Sigmoid colon (tissue), 4 donors: ENCODE data around the gene PTRH2.

Source experiments
- EP300 ChIP-seq, 4 donors: sonication (generic); formaldehyde crosslinking; IDR thresholded peaks; one replicate each; pipeline ENCODE4 v1.6.1; 2017; ENCODE audit warnings: antibody characterized with exemption in 4 of 4
- POLR2A ChIP-seq, 2 donors: fragments of 450-650 bp; IDR thresholded peaks; one replicate each; pipeline ENCODE4 v1.6.1; 2016; ENCODE audit warnings: antibody characterized with exemption in 2 of 2, mild to moderate bottlenecking in 2 of 2, moderate library complexity in 2 of 2
- POLR2AphosphoS5 ChIP-seq, 4 donors: sonication (generic); formaldehyde crosslinking; IDR thresholded peaks; one replicate each; pipeline ENCODE4 v1.6.1; 2017; ENCODE audit warnings: antibody characterized with exemption in 4 of 4
- TF ChIP-seq, protein P1 (sequence below), 4 experiments: fragments of 450-650 bp in 3 of 4; fragments of 200-600 bp in 1 of 4; IDR thresholded peaks; one replicate each; pipeline ENCODE4 v1.5.1; 2016 to 2019; ENCODE audit warnings: antibody characterized with exemption in 4 of 4, mild to moderate bottlenecking in 3 of 4, moderate library complexity in 2 of 4

DNA sequence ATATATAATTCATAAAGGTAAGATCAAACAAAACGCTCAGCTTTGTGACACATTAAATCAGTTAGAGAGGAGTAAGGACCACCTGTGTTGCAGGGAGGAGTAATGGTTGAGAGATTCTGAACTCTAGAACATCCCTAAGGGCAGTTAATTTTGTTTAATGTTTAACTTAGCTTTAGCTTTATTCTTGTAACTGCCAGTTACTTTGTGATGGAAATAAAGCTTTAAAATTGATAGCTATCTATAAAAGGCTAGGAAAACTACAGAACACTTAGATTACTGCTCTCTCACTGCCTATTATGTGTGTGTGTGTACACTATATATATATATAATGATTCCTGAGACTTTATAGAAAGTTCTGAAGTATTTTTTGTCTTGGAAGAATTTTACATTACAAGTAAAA lies 37.8 kb downstream of the PTRH2 start:
- TF ChIP-seq, protein P1, sequence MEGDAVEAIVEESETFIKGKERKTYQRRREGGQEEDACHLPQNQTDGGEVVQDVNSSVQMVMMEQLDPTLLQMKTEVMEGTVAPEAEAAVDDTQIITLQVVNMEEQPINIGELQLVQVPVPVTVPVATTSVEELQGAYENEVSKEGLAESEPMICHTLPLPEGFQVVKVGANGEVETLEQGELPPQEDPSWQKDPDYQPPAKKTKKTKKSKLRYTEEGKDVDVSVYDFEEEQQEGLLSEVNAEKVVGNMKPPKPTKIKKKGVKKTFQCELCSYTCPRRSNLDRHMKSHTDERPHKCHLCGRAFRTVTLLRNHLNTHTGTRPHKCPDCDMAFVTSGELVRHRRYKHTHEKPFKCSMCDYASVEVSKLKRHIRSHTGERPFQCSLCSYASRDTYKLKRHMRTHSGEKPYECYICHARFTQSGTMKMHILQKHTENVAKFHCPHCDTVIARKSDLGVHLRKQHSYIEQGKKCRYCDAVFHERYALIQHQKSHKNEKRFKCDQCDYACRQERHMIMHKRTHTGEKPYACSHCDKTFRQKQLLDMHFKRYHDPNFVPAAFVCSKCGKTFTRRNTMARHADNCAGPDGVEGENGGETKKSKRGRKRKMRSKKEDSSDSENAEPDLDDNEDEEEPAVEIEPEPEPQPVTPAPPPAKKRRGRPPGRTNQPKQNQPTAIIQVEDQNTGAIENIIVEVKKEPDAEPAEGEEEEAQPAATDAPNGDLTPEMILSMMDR (IDR thresholded peaks at IDR 0.05): no peak
- TF ChIP-seq EP300 (IDR thresholded peaks at IDR 0.05): no peak
- no peak for TF ChIP-seq POLR2A (IDR thresholded peaks at IDR 0.05)
- TF ChIP-seq POLR2AphosphoS5 (IDR thresholded peaks at IDR 0.05): no peak
